ENCODE measurements around the gene MPP3. TPM values are rescaled to one million over a fixed set of nuclear protein-coding genes. Genes with fewer than 3 reads are reported as not detected.

MPP3 gene
- total RNA-seq, 1 experiment from 2014 or later = 19.5 TPM

- intact Hi-C loops (cut with micrococcal nuclease) = no loop called here
- CTCF ChIA-PET = no interaction called here
- Histone ChIP-seq H3K27ac (ENCODE audit: low read depth, low read length) (no peak overlapping the region), H3K4me3 (replicated peaks in 1 of 2; ENCODE audit: low read depth in 1 of 2, low read length in 2 of 2) (no peak overlapping the region), H3K9me3 (ENCODE audit: control insufficient read depth in 1 of 2, insufficient read depth in 1 of 2, low read depth in 1 of 2, low read length in 2 of 2) (no peaks in the 10 kb centered on the region), H3K36me3 (ENCODE audit: control insufficient read depth in 1 of 2, insufficient read depth in 2 of 2, low read length in 2 of 2) (peaks cover under 1 to 25% of the 10 kb centered on the region in 2 experiments; a peak in 3 of 4 replicates), H2AFZ (ENCODE audit: low read depth, low read length, poor library complexity, severe bottlenecking) (no peak overlapping the region), H3K79me2 (ENCODE audit: insufficient read depth, low read length) (peaks cover 10% of the 10 kb centered on the region), H3K9me2 (ENCODE audit: insufficient read depth) (no peaks in the 10 kb centered on the region), H3K27me3 (ENCODE audit: insufficient read depth, low read length) (no peaks in the 10 kb centered on the region), H3K9ac (ENCODE audit: low read length) (no peak overlapping the region), H4K20me1 (ENCODE audit: insufficient read depth) (no peaks in the 10 kb centered on the region), H3K4me1 (ENCODE audit: control insufficient read depth in 1 of 2, insufficient read depth in 2 of 2, low read length in 2 of 2) (peaks cover 16 to 24% of the 10 kb centered on the region in 2 experiments), H3K4me2 (ENCODE audit: low read length) (no peak overlapping the region)
- RAD21 ChIA-PET (ENCODE audit: low non-redundant PET in 1 of 2, low total read pairs in 2 of 2, uncharacterized antibody in 2 of 2, unreplicated experiment in 2 of 2) = no interaction called here
- POLR2A ChIA-PET = interaction anchor here (1.1 kb wide), 1 partner anchor 9 kb away, joined by 3 read pairs; no protein-coding TSS in a partner anchor
- no peak for TF ChIP-seq ZBTB33 (IDR thresholded peaks at IDR 0.05; ENCODE audit: extremely low read depth, insufficient replicate concordance, low read length)
- no peak for TF ChIP-seq YY1 (IDR thresholded peaks at IDR 0.05; ENCODE audit: extremely low read depth, insufficient replicate concordance, low read depth, low read length)
- no peak for TF ChIP-seq ELF1 (IDR thresholded peaks at IDR 0.05; ENCODE audit: borderline replicate concordance, low read depth)
- no peak for TF ChIP-seq EZH2 (IDR thresholded peaks at IDR 0.05)
- no peak for TF ChIP-seq RAD21 (IDR thresholded peaks at IDR 0.05; ENCODE audit: low read depth)
- no peak for TF ChIP-seq ATF3 (IDR thresholded peaks at IDR 0.05)
- no peak for TF ChIP-seq TCF7L2 (IDR thresholded peaks at IDR 0.05; ENCODE audit: borderline replicate concordance, extremely low read depth, insufficient read depth, insufficient read length)
- TF ChIP-seq EZH2phosphoT487 (IDR thresholded peaks at IDR 0.05; ENCODE audit: borderline replicate concordance) = no peak
- TF ChIP-seq SP1 (IDR thresholded peaks at IDR 0.05; ENCODE audit: low read depth) = no peak
- no peak for TF ChIP-seq EGR1 (IDR thresholded peaks at IDR 0.05; ENCODE audit: low read depth)
- TF ChIP-seq, protein P1, sequence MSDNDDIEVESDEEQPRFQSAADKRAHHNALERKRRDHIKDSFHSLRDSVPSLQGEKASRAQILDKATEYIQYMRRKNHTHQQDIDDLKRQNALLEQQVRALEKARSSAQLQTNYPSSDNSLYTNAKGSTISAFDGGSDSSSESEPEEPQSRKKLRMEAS (IDR thresholded peaks at IDR 0.05) = no peak
- no peak for TF ChIP-seq SIN3A (IDR thresholded peaks at IDR 0.05; ENCODE audit: low read depth)
- TF ChIP-seq POLR2A (IDR thresholded peaks at IDR 0.05; ENCODE audit: borderline replicate concordance, extremely low read depth, insufficient read depth, insufficient read length) = no peak
- TF ChIP-seq CBX3 (IDR thresholded peaks at IDR 0.05; ENCODE audit: low read depth) = no peak
- DNase-seq (ENCODE audit: low read depth, low spot score) = no peak
- ATAC-seq = no peak
- BruUV-seq (replicated peaks) = no TSS peak
These were observed 2.3 kb downstream of the MPP3 start for GRCh38 chr17:43830510-43831140.
